Neural cell (in vitro differentiated cells): ENCODE data around the gene TMEM236. TPM values are rescaled to one million over a fixed set of nuclear protein-coding genes. Genes with fewer than 3 reads are reported as not detected.

Source experiments
- H2AFZ ChIP-seq: fragments of 200-600, 300-800 bp; sonication (generic), shearing (Covaris generic); 2 replicates; pipeline ENCODE4 v1.6.0; 2014; ENCODE audit warnings: low read depth, mild to moderate bottlenecking, antibody characterized with exemption, low read length, moderate library complexity
- H3F3A ChIP-seq: fragments of 200-600 bp; shearing (Covaris generic); 2 replicates; pipeline ENCODE4 v1.6.1; 2016; ENCODE audit warnings: mild to moderate bottlenecking, moderate library complexity, mixed read lengths, antibody characterized with exemption, low read length; ENCODE audit not compliant: insufficient read depth, poor library complexity, severe bottlenecking
- H3K27ac ChIP-seq: fragments of 200-600, 300-800 bp; sonication (generic), shearing (Covaris generic); 2 replicates; pipeline ENCODE4 v1.5.1; 2014; ENCODE audit warnings: mild to moderate bottlenecking, low read length, moderate library complexity
- H3K27me3 ChIP-seq: fragments of 300-800, 200-600 bp; sonication (generic), shearing (Covaris generic); 2 replicates; pipeline ENCODE4 v1.6.0; 2014; ENCODE audit warnings: mild to moderate bottlenecking, low read depth, low read length, moderate library complexity; ENCODE audit not compliant: insufficient read depth
- H3K36me3 ChIP-seq: fragments of 300-800, 200-600 bp; sonication (generic), shearing (Covaris generic); 2 replicates; pipeline ENCODE4 v1.5.1; 2014; ENCODE audit warnings: mild to moderate bottlenecking, antibody characterized with exemption, low read length, moderate library complexity; ENCODE audit not compliant: insufficient read depth
- H3K4me2 ChIP-seq: fragments of 300-800, 200-600 bp; sonication (generic), shearing (Covaris generic); 2 replicates; pipeline ENCODE4 v1.6.0; 2014; ENCODE audit warnings: mild to moderate bottlenecking, low read length
- H3K4me3 ChIP-seq: fragments of 300-800, 200-600 bp; sonication (generic), shearing (Covaris generic); 2 replicates; pipeline ENCODE4 v1.5.1; 2014; ENCODE audit warnings: mild to moderate bottlenecking, low read length, moderate library complexity
- H3K79me2 ChIP-seq: fragments of 200-600 bp; shearing (Covaris generic); replicated peaks from 2 replicates; pipeline ENCODE4 v1.6.0; 2014; ENCODE audit warnings: mild to moderate bottlenecking, low read length, moderate library complexity; ENCODE audit not compliant: insufficient read depth
- H3K9ac ChIP-seq: fragments of 300-800, 200-600 bp; sonication (generic), shearing (Covaris generic); 2 replicates; pipeline ENCODE4 v1.6.1; 2016; ENCODE audit warnings: mild to moderate bottlenecking, low read length, mixed read lengths
- H3K9me2 ChIP-seq: fragments of 200-600 bp; shearing (Covaris generic); 2 replicates; pipeline ENCODE4 v1.6.1; 2016; ENCODE audit warnings: mild to moderate bottlenecking, low read length, mixed read lengths; ENCODE audit not compliant: insufficient read depth
- H3K9me3 ChIP-seq: fragments of 200-600, 300-800 bp; sonication (generic), shearing (Covaris generic); 2 replicates; pipeline ENCODE4 v1.6.1; 2016; ENCODE audit warnings: mild to moderate bottlenecking, mixed run types, low read length, moderate library complexity, mixed read lengths
- H4K20me1 ChIP-seq: fragments of 200-600 bp; shearing (Covaris generic); 2 replicates; pipeline ENCODE4 v1.6.1; 2016; ENCODE audit warnings: mild to moderate bottlenecking, mixed run types; ENCODE audit not compliant: insufficient read depth
- EP300 ChIP-seq: fragments of 450-650 bp; conservative IDR thresholded peaks from 2 replicates; pipeline ENCODE4 v1.6.1; 2014; ENCODE audit warnings: antibody characterized with exemption, mild to moderate bottlenecking, moderate library complexity; ENCODE audit not compliant: poor library complexity, severe bottlenecking
- EZH2 ChIP-seq: fragments of 200-600, 300-800 bp; shearing (Covaris generic), sonication (generic); IDR thresholded peaks from 2 replicates; pipeline ENCODE4 v1.6.1; 2014; ENCODE audit warnings: antibody characterized with exemption, low read length, borderline replicate concordance, mild to moderate bottlenecking; ENCODE audit not compliant: insufficient read depth, poor library complexity, severe bottlenecking
- MXI1 ChIP-seq: fragments of 450-650 bp; conservative IDR thresholded peaks from 2 replicates; pipeline ENCODE4 v1.6.1; 2014; ENCODE audit warnings: antibody characterized with exemption, mild to moderate bottlenecking; ENCODE audit not compliant: poor library complexity, severe bottlenecking
- POLR2AphosphoS5 ChIP-seq: IDR thresholded peaks from 2 replicates; pipeline ENCODE4 v1.6.1; 2012
- RAD21 ChIP-seq: fragments of 450-650 bp; conservative IDR thresholded peaks from 2 replicates; pipeline ENCODE4 v1.6.1; 2014; ENCODE audit warnings: antibody characterized with exemption, mild to moderate bottlenecking, moderate library complexity
- SMC3 ChIP-seq: fragments of 450-650 bp; conservative IDR thresholded peaks from 2 replicates; pipeline ENCODE4 v1.6.1; 2014; ENCODE audit warnings: antibody characterized with exemption, mild to moderate bottlenecking, moderate library complexity; ENCODE audit not compliant: poor library complexity
- TAF1 ChIP-seq: IDR thresholded peaks from 2 replicates; pipeline ENCODE4 v1.6.1; 2012; ENCODE audit warnings: low read depth
- polyA plus RNA-seq: library from polyadenylated mRNA; depleted of rRNA; stranded (reverse); fragments of >200 nt; gene quantifications from 2 replicates; pipeline ENCODE4 v1.2.3, GENCODE V29; 2014
- TF ChIP-seq, protein P1 (sequence below): IDR thresholded peaks from 2 replicates; pipeline ENCODE4 v1.6.1; 2012; ENCODE audit warnings: borderline replicate concordance
- TF ChIP-seq, protein P2 (sequence below): fragments of 450-650 bp; IDR thresholded peaks from 2 replicates; pipeline ENCODE4 v1.5.1; 2014; ENCODE audit warnings: antibody characterized with exemption, mild to moderate bottlenecking, moderate library complexity; ENCODE audit not compliant: poor library complexity, severe bottlenecking

Gene TMEM236
- polyA plus RNA-seq, 1 donor from 2014 or later, result 0.10 TPM

DNA sequence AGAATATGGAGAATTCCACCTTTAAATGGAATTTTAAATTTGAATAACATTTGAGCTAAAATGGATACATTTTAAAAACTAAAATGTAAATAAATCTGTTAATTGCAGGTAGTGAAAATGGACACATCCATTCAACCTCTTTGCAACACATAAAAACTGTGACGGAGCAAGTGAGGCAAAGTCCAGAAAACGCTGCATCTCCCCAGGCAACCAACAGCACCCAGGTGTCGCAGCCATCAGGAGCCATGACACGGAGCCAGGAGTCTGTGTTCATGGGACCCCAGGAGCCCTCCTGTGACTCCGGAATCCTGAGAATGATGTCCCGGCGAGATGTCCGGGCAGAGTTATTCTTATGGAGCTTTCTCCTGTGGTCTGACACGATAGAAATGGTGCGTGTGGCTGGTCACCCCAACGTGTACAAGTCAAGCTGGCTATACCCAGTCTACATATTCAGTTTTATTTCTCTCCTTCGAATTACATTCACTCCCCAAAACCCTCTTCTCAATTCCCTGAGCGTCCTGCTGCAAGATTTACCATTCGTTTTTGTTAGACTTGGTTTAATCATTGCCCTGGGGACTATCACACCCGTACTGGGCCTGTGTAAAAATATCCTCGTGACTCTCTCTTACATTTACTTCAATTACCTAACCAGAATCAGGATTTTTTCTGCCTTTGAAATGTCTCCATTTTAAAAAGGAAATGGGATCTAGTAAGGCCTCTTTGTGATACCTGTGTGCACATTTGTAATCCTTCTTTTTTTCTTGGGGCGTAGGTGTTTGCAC lies 44.0 kb downstream of the TMEM236 start:
- H3K27me3 ChIP-seq, result no peaks in the 10 kb centered on the region

DNA sequence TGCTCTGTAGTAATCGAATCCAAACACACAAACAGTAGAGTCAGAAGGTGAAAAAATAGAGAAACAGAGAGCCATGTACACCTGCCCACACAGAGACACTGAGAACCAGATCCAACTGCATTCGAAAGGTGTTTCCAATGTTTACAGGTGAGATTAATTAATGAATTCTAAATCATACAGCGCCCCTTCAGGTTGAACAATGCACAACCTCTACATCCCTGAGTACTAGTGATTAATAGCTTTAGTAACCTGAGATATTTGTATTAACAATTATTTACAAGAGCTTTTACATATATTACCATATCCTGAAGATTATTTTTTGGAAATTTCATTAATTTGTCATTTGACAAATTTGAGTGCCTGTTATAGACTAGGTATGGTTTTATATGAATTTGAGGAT lies 49.5 kb downstream of the TMEM236 start:
- no peaks in the 10 kb centered on the region for H4K20me1 ChIP-seq
- H3K27me3 ChIP-seq, result no peaks in the 10 kb centered on the region
- no peak overlapping the region for H3K4me2 ChIP-seq
- no peaks in the 10 kb centered on the region for H3K36me3 ChIP-seq
- no peak overlapping the region for H3K4me3 ChIP-seq
- H3K79me2 ChIP-seq, result no peaks in the 10 kb centered on the region
- H3K9me2 ChIP-seq, result no peaks in the 10 kb centered on the region
- no peak overlapping the region for H3K27ac ChIP-seq
- H3K9ac ChIP-seq, result no peak overlapping the region
- peaks cover 3% of the 10 kb centered on the region for H3K9me3 ChIP-seq
- no peak for TF ChIP-seq EZH2
- TF ChIP-seq, protein P1, sequence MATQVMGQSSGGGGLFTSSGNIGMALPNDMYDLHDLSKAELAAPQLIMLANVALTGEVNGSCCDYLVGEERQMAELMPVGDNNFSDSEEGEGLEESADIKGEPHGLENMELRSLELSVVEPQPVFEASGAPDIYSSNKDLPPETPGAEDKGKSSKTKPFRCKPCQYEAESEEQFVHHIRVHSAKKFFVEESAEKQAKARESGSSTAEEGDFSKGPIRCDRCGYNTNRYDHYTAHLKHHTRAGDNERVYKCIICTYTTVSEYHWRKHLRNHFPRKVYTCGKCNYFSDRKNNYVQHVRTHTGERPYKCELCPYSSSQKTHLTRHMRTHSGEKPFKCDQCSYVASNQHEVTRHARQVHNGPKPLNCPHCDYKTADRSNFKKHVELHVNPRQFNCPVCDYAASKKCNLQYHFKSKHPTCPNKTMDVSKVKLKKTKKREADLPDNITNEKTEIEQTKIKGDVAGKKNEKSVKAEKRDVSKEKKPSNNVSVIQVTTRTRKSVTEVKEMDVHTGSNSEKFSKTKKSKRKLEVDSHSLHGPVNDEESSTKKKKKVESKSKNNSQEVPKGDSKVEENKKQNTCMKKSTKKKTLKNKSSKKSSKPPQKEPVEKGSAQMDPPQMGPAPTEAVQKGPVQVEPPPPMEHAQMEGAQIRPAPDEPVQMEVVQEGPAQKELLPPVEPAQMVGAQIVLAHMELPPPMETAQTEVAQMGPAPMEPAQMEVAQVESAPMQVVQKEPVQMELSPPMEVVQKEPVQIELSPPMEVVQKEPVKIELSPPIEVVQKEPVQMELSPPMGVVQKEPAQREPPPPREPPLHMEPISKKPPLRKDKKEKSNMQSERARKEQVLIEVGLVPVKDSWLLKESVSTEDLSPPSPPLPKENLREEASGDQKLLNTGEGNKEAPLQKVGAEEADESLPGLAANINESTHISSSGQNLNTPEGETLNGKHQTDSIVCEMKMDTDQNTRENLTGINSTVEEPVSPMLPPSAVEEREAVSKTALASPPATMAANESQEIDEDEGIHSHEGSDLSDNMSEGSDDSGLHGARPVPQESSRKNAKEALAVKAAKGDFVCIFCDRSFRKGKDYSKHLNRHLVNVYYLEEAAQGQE, result no peak
- TF ChIP-seq TAF1, result no peak
- TF ChIP-seq EP300, result no peak
- TF ChIP-seq, protein P2, sequence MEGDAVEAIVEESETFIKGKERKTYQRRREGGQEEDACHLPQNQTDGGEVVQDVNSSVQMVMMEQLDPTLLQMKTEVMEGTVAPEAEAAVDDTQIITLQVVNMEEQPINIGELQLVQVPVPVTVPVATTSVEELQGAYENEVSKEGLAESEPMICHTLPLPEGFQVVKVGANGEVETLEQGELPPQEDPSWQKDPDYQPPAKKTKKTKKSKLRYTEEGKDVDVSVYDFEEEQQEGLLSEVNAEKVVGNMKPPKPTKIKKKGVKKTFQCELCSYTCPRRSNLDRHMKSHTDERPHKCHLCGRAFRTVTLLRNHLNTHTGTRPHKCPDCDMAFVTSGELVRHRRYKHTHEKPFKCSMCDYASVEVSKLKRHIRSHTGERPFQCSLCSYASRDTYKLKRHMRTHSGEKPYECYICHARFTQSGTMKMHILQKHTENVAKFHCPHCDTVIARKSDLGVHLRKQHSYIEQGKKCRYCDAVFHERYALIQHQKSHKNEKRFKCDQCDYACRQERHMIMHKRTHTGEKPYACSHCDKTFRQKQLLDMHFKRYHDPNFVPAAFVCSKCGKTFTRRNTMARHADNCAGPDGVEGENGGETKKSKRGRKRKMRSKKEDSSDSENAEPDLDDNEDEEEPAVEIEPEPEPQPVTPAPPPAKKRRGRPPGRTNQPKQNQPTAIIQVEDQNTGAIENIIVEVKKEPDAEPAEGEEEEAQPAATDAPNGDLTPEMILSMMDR, result no peak
- no peak for TF ChIP-seq SMC3
- no peak for TF ChIP-seq MXI1
- TF ChIP-seq POLR2AphosphoS5, result no peak
- TF ChIP-seq RAD21, result no peak
- no peak overlapping the region for H2AFZ ChIP-seq
- no peaks in the 10 kb centered on the region for H3F3A ChIP-seq

More for the DNA sequence above, 44.0 kb downstream of the TMEM236 start:
- Histone ChIP-seq H3K27ac (no peak overlapping the region), H3F3A (no peaks in the 10 kb centered on the region), H3K4me2 (no peak overlapping the region), H3K36me3 (no peaks in the 10 kb centered on the region), H3K9me2 (no peaks in the 10 kb centered on the region), H3K9ac (no peak overlapping the region), H4K20me1 (no peaks in the 10 kb centered on the region), H3K9me3 (peaks cover 3% of the 10 kb centered on the region), H2AFZ (no peak overlapping the region), H3K4me3 (no peak overlapping the region), H3K79me2 (no peaks in the 10 kb centered on the region)
- no peak for TF ChIP-seq TAF1
- TF ChIP-seq, protein P1, result no peak
- TF ChIP-seq EP300, result no peak
- TF ChIP-seq SMC3, result no peak
- no peak for TF ChIP-seq POLR2AphosphoS5
- TF ChIP-seq, protein P2, result no peak
- TF ChIP-seq RAD21, result no peak
- no peak for TF ChIP-seq MXI1
- TF ChIP-seq EZH2, result no peak
